Activated CD8-positive, alpha-beta T cell treated with anti-CD3 and anti-CD28 coated beads for 36 hours (primary cell): ENCODE results near the gene CDK5RAP3. TPM values are rescaled to one million over a fixed set of nuclear protein-coding genes. Genes with fewer than 3 reads are reported as not detected.
"Not testable (repeated sequence)": the region's sequence is repeated elsewhere in the genome, so short reads cannot be mapped to it uniquely, and the experiment has no call there.

Experiments
- ATAC-seq: fragments of 200-7000 bp; cut with Tn5 transposase; one replicate; pipeline ENCODE4 v1.10.0; 2021; ENCODE audit warnings: mild to moderate bottlenecking, moderate library complexity
- CTCF ChIA-PET: fragments of 350-600 bp; sonication (Branson Sonifier 250); formaldehyde crosslinking; loops from one replicate; lab custom pipeline; 2021; ENCODE audit warnings: antibody characterized with exemption; lab: Charles Lee
- POLR2A ChIA-PET: fragments of 350-600 bp; sonication (Branson Sonifier 250); formaldehyde crosslinking; loops from one replicate; lab custom pipeline; 2021; ENCODE audit warnings: antibody characterized with exemption; lab: Charles Lee
- DNase-seq: peaks from one replicate; pipeline ENCODE4 v3.0.0-alpha.2; 2020
- H3K27ac Mint-ChIP-seq: one replicate; pipeline ENCODE4 v1.8.0; 2021; ENCODE audit warnings: mild to moderate bottlenecking, mixed read lengths
- H3K27me3 Mint-ChIP-seq: one replicate; pipeline ENCODE4 v1.8.0; 2021; ENCODE audit warnings: mixed read lengths
- H3K36me3 Mint-ChIP-seq: one replicate; pipeline ENCODE4 v1.8.0; 2021; ENCODE audit warnings: low read depth, mixed read lengths
- H3K4me1 Mint-ChIP-seq: one replicate; pipeline ENCODE4 v1.8.0; 2021; ENCODE audit warnings: low read depth, mixed read lengths
- H3K4me3 Mint-ChIP-seq: one replicate; pipeline ENCODE4 v1.8.0; 2021; ENCODE audit warnings: mild to moderate bottlenecking, moderate library complexity, mixed read lengths
- H3K9me3 Mint-ChIP-seq: one replicate; pipeline ENCODE4 v1.8.0; 2021; ENCODE audit warnings: mixed read lengths
- CTCF ChIP-seq: fragments of 200-600 bp; IDR thresholded peaks from one replicate; pipeline ENCODE4 v1.8.0; 2022; ENCODE audit warnings: antibody characterized with exemption, mild to moderate bottlenecking
- intact Hi-C: fragments of 100-400 bp; cut with micrococcal nuclease; formaldehyde crosslinking; loops from one replicate; pipeline ENCODE4 v1.10.0; 2022
- total RNA-seq, 2 experiments: library from RNA; stranded (reverse); gene quantifications; one replicate each; pipeline ENCODE4 v1.2.3, GENCODE V29; 2021

The CDK5RAP3 gene
- total RNA-seq, 2 experiments from 2014 or later: 161 to 171 TPM

- Mint-ChIP-seq H3K36me3 (peaks cover 13% of the 10 kb centered on the region), H3K4me3 (no peak overlapping the region), H3K9me3 (no peaks in the 10 kb centered on the region), H3K27ac (no peak overlapping the region), H3K27me3 (no peaks in the 10 kb centered on the region), H3K4me1 (no peaks in the 10 kb centered on the region)
- CTCF ChIA-PET: interaction anchor here (1.6 kb wide), 1 partner anchor 15 kb away, joined by 4 read pairs; no protein-coding TSS in a partner anchor
- intact Hi-C loops: no loop called here
- no peak for DNase-seq
- no peak for ATAC-seq
- POLR2A ChIA-PET: no interaction called here
- no peak for TF ChIP-seq CTCF
Observed at GRCh38 chr17:47928415-47928814, 42.5 kb upstream of the CDK5RAP3 start.

GRCh38 chr17:47929218-47930000 is 41.5 kb upstream of the CDK5RAP3 start:
- no peak for TF ChIP-seq CTCF
- no peak for DNase-seq
- H3K4me1 Mint-ChIP-seq: no peaks in the 10 kb centered on the region
- intact Hi-C loops: no loop called here
- no peak overlapping the region for H3K4me3 Mint-ChIP-seq
- no peak for ATAC-seq
- no peaks in the 10 kb centered on the region for H3K9me3 Mint-ChIP-seq
- no peaks in the 10 kb centered on the region for H3K27me3 Mint-ChIP-seq
- ChIA-PET CTCF (interaction anchor here (0.7 to 10.1 kb wide), 8 partner anchors 10 to 82 kb away, joined by 3 to 83 read pairs (median 4); partner anchors contain the start of genes CDK5RAP3 and PNPO), POLR2A (interaction anchor here (0.6 to 1.1 kb wide), 2 partner anchors 12 to 17 kb away, joined by 3 to 4 read pairs; partner anchors contain the start of gene PNPO)
- peaks cover 13% of the 10 kb centered on the region for H3K36me3 Mint-ChIP-seq
- no peak overlapping the region for H3K27ac Mint-ChIP-seq

GRCh38 chr17:47931848-47932247 is 39.1 kb upstream of the CDK5RAP3 start:
- ATAC-seq: no peak
- H3K36me3 Mint-ChIP-seq: peaks cover 6% of the 10 kb centered on the region
- intact Hi-C loops: no loop called here
- no peak for TF ChIP-seq CTCF
- CTCF ChIA-PET: interaction anchor here (0.9 to 10.1 kb wide), 3 partner anchors 12 to 39 kb away, joined by 3 to 83 read pairs (median 4); partner anchors contain the start of gene CDK5RAP3
- H3K9me3 Mint-ChIP-seq: no peaks in the 10 kb centered on the region
- DNase-seq: no peak
- H3K4me1 Mint-ChIP-seq: peaks cover 5% of the 10 kb centered on the region
- no peak overlapping the region for H3K4me3 Mint-ChIP-seq
- H3K27me3 Mint-ChIP-seq: no peaks in the 10 kb centered on the region
- H3K27ac Mint-ChIP-seq: no peak overlapping the region
- POLR2A ChIA-PET: interaction anchor here (1.1 to 1.3 kb wide), 2 partner anchors 9 to 39 kb away, joined by 3 to 4 read pairs; partner anchors contain the start of genes CDK5RAP3 and PNPO

GRCh38 chr17:47934856-47935255 is 36.1 kb upstream of the CDK5RAP3 start:
- DNase-seq (no peak), ATAC-seq (no peak)
- no peaks in the 10 kb centered on the region for H3K27me3 Mint-ChIP-seq
- H3K27ac Mint-ChIP-seq: no peak overlapping the region
- intact Hi-C loops: no loop called here
- TF ChIP-seq CTCF: no peak
- ChIA-PET POLR2A (no interaction called here), CTCF (interaction anchor here (10.1 kb wide), 1 partner anchor 13 kb away, joined by 83 read pairs; no protein-coding TSS in a partner anchor)
- H3K9me3 Mint-ChIP-seq: no peaks in the 10 kb centered on the region
- H3K4me1 Mint-ChIP-seq: peaks cover 10% of the 10 kb centered on the region
- no peak overlapping the region for H3K4me3 Mint-ChIP-seq
- H3K36me3 Mint-ChIP-seq: no peaks in the 10 kb centered on the region

GRCh38 chr17:47935468-47935867 is 35.4 kb upstream of the CDK5RAP3 start:
- H3K4me3 Mint-ChIP-seq, H3K36me3 Mint-ChIP-seq, POLR2A ChIA-PET, ATAC-seq, H3K27me3 Mint-ChIP-seq, intact Hi-C loops, H3K9me3 Mint-ChIP-seq, H3K27ac Mint-ChIP-seq, DNase-seq: not testable (repeated sequence)
- H3K4me1 Mint-ChIP-seq: peaks cover 10% of the 10 kb centered on the region
- CTCF ChIA-PET: interaction anchor here (1.1 to 10.1 kb wide), 3 partner anchors 13 to 94 kb away, joined by 3 to 83 read pairs (median 4); partner anchors contain the start of genes CDK5RAP3 and SCRN2
